ENCODE measurements around the gene TOR1AIP2. TPM values are rescaled to one million over a fixed set of nuclear protein-coding genes. Genes with fewer than 3 reads are reported as not detected.

TOR1AIP2 gene
- total RNA-seq: 59.4 and 75.0 TPM in 2 replicates

GRCh38 chr1:179877586-179878265 lies at the start of gene TOR1AIP2:
Gene TOR1AIP2, minus strand, starts transcription at chr1:179877803. Its CDS starts 25,138 bp downstream, at chr1:179852665.
- peak; percentile 69 to 85 for DNase-seq (ENCODE audit: low read depth in 2 of 2)

- no peak for DNase-seq (ENCODE audit: low read depth in 2 of 2)
These were observed 49.2 kb upstream of the TOR1AIP2 start for GRCh38 chr1:179926850-179927205.

- DNase-seq (ENCODE audit: low read depth in 2 of 2): no peak
These were observed 48.6 kb upstream of the TOR1AIP2 start for GRCh38 chr1:179925922-179926849.

- DNase-seq (ENCODE audit: low read depth in 2 of 2): no peak
These were observed 47.7 kb upstream of the TOR1AIP2 start for GRCh38 chr1:179925302-179925701.

- no peak for DNase-seq (ENCODE audit: low read depth in 2 of 2)
These were observed 46.7 kb upstream of the TOR1AIP2 start for GRCh38 chr1:179924268-179924667.

GRCh38 chr1:179923029-179923428 lies 45.4 kb upstream of the TOR1AIP2 start:
- no peak for DNase-seq (ENCODE audit: low read depth in 2 of 2)

- no peak for DNase-seq (ENCODE audit: low read depth in 2 of 2)
These were observed 44.6 kb upstream of the TOR1AIP2 start for GRCh38 chr1:179921981-179922872.

- DNase-seq (ENCODE audit: low read depth in 2 of 2): no peak
These were observed 43.9 kb upstream of the TOR1AIP2 start for GRCh38 chr1:179921472-179921871.

GRCh38 chr1:179917601-179918429 lies 40.2 kb upstream of the TOR1AIP2 start:
- DNase-seq (ENCODE audit: low read depth in 2 of 2): no peak

GRCh38 chr1:179911812-179912211 lies 34.2 kb upstream of the TOR1AIP2 start:
- no peak for DNase-seq (ENCODE audit: low read depth in 2 of 2)

GRCh38 chr1:179910934-179911333 lies 33.3 kb upstream of the TOR1AIP2 start:
- DNase-seq (ENCODE audit: low read depth in 2 of 2): no peak

GRCh38 chr1:179889589-179889988 lies 12.0 kb upstream of the TOR1AIP2 start:
- no peak for DNase-seq (ENCODE audit: low read depth in 2 of 2)

- no peak for DNase-seq (ENCODE audit: low read depth in 2 of 2)
These were observed 10.5 kb upstream of the TOR1AIP2 start for GRCh38 chr1:179888071-179888470.

GRCh38 chr1:179883745-179884138 lies 6.1 kb upstream of the TOR1AIP2 start:
- DNase-seq (ENCODE audit: low read depth in 2 of 2): peak in 1 of 2 donors; percentile 71

- DNase-seq (ENCODE audit: low read depth in 2 of 2): no peak
These were observed 5.6 kb upstream of the TOR1AIP2 start for GRCh38 chr1:179883040-179883744.

GRCh38 chr1:179882253-179883039 lies 4.8 kb upstream of the TOR1AIP2 start, which contains the start of gene TOR1AIP1:
Gene TOR1AIP1, plus strand, starts transcription at chr1:179882285. Its CDS starts 218 bp downstream, at chr1:179882503.
- DNase-seq (ENCODE audit: low read depth in 2 of 2): peak; percentile 95 to 98

- DNase-seq (ENCODE audit: low read depth in 2 of 2): peak in 1 of 2 donors; percentile 95
These were observed 4.1 kb upstream of the TOR1AIP2 start for GRCh38 chr1:179881642-179882252.

GRCh38 chr1:179879797-179880196 lies 2.2 kb upstream of the TOR1AIP2 start:
- DNase-seq (ENCODE audit: low read depth in 2 of 2): no peak

GRCh38 chr1:179876300-179876715 lies 1.3 kb downstream of the TOR1AIP2 start:
- peak; percentile 70 to 71 for DNase-seq (ENCODE audit: low read depth in 2 of 2)

All from dermis microvascular lymphatic vessel endothelial cell (primary cell).